Measurements from ENCODE around the gene GASK1B. TPM values are rescaled to one million over a fixed set of nuclear protein-coding genes. Genes with fewer than 3 reads are reported as not detected.
A peak's percentile ranks its signal among the peaks of the same experiment; 100 is the strongest.

The GASK1B gene
- polyA plus RNA-seq, 1 experiment, result 41.7 TPM

DNA sequence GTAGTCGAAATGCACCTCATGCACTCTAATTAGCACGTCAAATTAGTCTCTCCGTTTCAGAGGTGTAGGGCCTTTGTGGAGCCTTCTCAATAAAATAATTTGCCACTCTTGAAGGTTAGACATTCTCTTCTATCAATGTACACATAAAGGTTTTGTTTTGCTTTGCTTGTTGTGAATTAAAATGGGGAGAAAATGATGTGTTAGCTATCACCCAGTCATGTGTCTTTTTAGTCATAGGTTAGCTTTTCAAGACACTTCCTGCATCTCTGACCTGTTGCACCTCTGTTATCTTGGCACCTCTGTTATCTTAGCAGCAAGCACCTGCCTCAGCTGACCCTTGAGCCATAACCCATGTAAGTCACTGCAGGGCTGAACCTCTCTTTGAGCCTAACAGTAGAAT, 38.4 kb upstream of the GASK1B start:
- TF ChIP-seq, protein P1, sequence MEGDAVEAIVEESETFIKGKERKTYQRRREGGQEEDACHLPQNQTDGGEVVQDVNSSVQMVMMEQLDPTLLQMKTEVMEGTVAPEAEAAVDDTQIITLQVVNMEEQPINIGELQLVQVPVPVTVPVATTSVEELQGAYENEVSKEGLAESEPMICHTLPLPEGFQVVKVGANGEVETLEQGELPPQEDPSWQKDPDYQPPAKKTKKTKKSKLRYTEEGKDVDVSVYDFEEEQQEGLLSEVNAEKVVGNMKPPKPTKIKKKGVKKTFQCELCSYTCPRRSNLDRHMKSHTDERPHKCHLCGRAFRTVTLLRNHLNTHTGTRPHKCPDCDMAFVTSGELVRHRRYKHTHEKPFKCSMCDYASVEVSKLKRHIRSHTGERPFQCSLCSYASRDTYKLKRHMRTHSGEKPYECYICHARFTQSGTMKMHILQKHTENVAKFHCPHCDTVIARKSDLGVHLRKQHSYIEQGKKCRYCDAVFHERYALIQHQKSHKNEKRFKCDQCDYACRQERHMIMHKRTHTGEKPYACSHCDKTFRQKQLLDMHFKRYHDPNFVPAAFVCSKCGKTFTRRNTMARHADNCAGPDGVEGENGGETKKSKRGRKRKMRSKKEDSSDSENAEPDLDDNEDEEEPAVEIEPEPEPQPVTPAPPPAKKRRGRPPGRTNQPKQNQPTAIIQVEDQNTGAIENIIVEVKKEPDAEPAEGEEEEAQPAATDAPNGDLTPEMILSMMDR (IDR thresholded peaks at IDR 0.05; ENCODE audit: low read depth, low read length), result no peak
- peak overlapping the region; percentile 58; the same call in 1 of the 2 replicates for H3K4me3 ChIP-seq (ENCODE audit: low read depth, low read length)
- no peaks in the 10 kb centered on the region for H3K27me3 ChIP-seq (ENCODE audit: control insufficient read depth, insufficient read depth, low read length)
- POLR2A ChIA-PET, result no interaction called here
- H3K9me3 ChIP-seq (ENCODE audit: control insufficient read depth, insufficient read depth, low read length), result no peaks in the 10 kb centered on the region
- CTCF ChIA-PET, result interaction anchor here (1.0 to 1.6 kb wide), 3 partner anchors 18 to 44 kb away, joined by 3 to 8 read pairs (median 5); no protein-coding TSS in a partner anchor
- DNase-seq (ENCODE audit: low read depth, low spot score), result no peak
- no peak overlapping the region for H3K27ac ChIP-seq (ENCODE audit: low read depth, low read length)

DNA sequence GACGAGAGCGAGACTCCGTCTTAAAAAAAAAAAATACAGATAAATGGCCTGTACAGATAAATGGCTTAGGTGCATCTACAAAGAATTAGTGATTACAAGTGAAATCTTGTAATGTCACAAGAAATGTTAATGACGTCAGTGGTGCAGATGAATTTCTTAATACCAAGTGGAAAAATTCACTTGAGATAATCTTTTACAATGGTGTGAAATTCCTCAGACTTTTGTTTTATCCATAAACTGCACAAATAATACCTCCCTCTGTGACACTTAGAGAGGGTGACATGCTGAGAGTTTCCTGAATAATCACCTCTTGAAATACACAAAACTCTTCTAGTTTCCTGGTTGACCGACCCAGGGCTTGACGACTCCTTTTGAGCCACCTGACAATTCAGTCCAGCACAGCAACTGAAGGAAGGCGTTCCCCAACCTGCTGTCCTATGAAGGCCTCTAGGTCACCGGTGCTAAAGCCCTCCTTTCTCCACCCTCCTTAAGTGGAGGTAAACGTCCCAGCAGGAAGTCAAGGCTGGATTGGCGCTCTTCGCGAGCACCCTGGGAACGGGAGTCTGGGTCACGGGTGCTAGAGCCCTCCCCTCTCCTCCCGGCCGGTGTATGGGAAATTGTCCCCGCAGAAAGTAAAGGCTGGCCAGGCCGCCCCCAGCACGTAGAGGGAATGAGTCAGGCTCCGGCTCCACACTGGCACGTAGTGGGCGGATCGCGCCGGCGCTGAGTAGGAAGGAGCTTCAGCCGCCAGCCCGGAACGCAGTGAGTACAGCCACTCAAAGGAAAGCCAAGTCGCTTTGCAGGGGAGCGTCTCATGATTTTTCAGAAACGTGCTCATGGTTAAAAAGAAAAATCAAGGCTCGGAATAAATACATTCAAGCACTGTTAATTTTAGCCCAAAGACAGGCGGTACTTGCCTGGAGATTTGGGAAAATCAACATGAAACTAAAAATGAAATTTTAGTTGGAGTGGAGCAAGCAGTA, 37.3 kb upstream of the GASK1B start, which contains the start of gene TMEM144:
Gene TMEM144, plus strand, starts transcription at position 662 of the 983 bp plus-strand sequence. CDS start 2,182 bp downstream, outside the sequence.
- Histone ChIP-seq H3K27ac (ENCODE audit: low read depth, low read length) (peak within 1 kb of the TSS; percentile 22), H3K4me3 (ENCODE audit: low read depth, low read length) (peak within 1 kb of the TSS; percentile 58), H3K27me3 (ENCODE audit: control insufficient read depth, insufficient read depth, low read length) (no peaks in the 10 kb centered on the region), H3K9me3 (ENCODE audit: control insufficient read depth, insufficient read depth, low read length) (no peaks in the 10 kb centered on the region)
- ChIA-PET CTCF (interaction anchor here (0.6 to 1.6 kb wide), 5 partner anchors 17 to 45 kb away, joined by 3 to 8 read pairs (median 3); no protein-coding TSS in a partner anchor), POLR2A (no interaction called here)
- DNase-seq (ENCODE audit: low read depth, low spot score), result peak; percentile 52
- TF ChIP-seq, protein P1 (IDR thresholded peaks at IDR 0.05; ENCODE audit: low read depth, low read length), result peak; percentile 21; the same call in 1 of the 2 replicates

DNA sequence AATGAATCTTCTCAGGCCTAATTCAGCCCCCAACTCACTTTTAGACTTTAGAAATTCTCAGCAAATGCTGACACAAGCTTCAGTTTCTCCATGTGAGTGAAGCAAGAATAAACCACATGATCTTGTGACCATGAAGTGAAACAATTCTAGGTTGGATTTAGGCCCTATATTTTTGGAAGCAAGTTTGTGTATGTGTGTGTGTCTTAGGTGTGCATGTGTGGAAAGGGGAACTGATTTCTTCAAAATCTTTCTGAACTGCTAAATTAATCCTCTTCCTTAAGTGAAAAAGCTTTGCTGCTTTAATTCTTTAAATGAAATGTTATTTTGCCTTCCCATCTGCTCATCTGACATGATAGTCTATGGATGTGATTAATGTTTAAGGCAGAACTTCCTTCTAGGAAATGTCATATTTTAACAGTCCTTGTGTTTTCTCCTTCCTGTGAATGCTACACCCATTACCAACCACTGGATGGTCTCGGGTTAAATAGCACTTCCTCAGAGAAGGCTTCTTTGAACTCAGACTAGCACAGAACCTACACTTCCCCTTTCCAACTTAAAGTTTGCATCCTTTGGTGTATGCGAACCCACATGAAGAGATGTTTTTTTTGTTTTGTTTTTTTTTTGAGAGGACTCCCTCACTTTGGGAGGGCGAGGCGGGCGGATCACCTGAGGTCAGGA, 36.3 kb upstream of the GASK1B start:
- DNase-seq (ENCODE audit: low read depth, low spot score), result no peak
- ChIA-PET CTCF (interaction anchor here (0.6 to 1.4 kb wide), 2 partner anchors 15 to 37 kb away, joined by 3 to 4 read pairs; no protein-coding TSS in a partner anchor), POLR2A (no interaction called here)
- Histone ChIP-seq H3K9me3 (ENCODE audit: control insufficient read depth, insufficient read depth, low read length) (no peaks in the 10 kb centered on the region), H3K27ac (ENCODE audit: low read depth, low read length) (no peak overlapping the region), H3K4me3 (ENCODE audit: low read depth, low read length) (no peak overlapping the region), H3K27me3 (ENCODE audit: control insufficient read depth, insufficient read depth, low read length) (no peaks in the 10 kb centered on the region)
- TF ChIP-seq, protein P1 (IDR thresholded peaks at IDR 0.05; ENCODE audit: low read depth, low read length), result no peak

DNA sequence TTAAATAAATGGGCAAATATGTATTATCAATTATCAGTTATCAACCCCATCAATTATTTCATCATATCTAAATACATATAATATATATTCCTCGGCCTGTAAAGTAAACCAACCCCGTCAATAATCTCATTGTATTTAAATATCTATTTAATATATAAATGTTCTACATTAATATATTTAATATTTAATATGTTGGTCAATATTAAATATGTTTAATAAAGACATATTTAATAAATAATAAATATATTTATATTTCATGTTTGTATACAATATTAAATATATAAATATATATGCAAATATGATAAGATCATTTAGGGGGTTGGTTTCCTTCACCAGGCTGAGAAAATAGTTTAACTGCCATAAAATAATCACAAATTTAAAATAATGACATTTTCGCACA, 31.1 kb upstream of the GASK1B start:
- Histone ChIP-seq H3K27ac (ENCODE audit: low read depth, low read length) (no peak overlapping the region), H3K4me3 (ENCODE audit: low read depth, low read length) (no peak overlapping the region), H3K27me3 (ENCODE audit: control insufficient read depth, insufficient read depth, low read length) (no peaks in the 10 kb centered on the region), H3K9me3 (ENCODE audit: control insufficient read depth, insufficient read depth, low read length) (no peaks in the 10 kb centered on the region)
- ChIA-PET CTCF (interaction anchor here (1.1 kb wide), 1 partner anchor 12 kb away, joined by 3 read pairs; no protein-coding TSS in a partner anchor), POLR2A (no interaction called here)
- TF ChIP-seq, protein P1 (IDR thresholded peaks at IDR 0.05; ENCODE audit: low read depth, low read length), result no peak
- DNase-seq (ENCODE audit: low read depth, low spot score), result no peak

All from AG04450 (cell line).